DND-41 (cell line): ENCODE measurements around the gene SORBS1.

ENCODE experiments used
- ATAC-seq: fragments of 200-7000 bp; cut with Tn5 transposase; 3 replicates; pipeline ENCODE4 v1.9.1; 2021; ENCODE audit warnings: low read depth; ENCODE audit not compliant: insufficient read depth
- DNase-seq: peaks from one replicate; pipeline ENCODE4 v3.0.0-alpha.2; 2020
- H2AFZ ChIP-seq: 2 replicates; pipeline ENCODE4 v1.6.0; 2012; ENCODE audit warnings: low read depth, low read length
- H3K27ac ChIP-seq: 2 replicates; pipeline ENCODE4 v1.5.1; 2012; ENCODE audit warnings: low read length, inconsistent platforms
- H3K27me3 ChIP-seq: fragments of 200-600 bp; sonication (generic); 2 replicates; pipeline ENCODE4 v1.6.0; 2012; ENCODE audit warnings: low read length, mild to moderate bottlenecking, inconsistent platforms; ENCODE audit not compliant: insufficient read depth, poor library complexity
- H3K36me3 ChIP-seq: 2 replicates; pipeline ENCODE4 v1.5.1; 2012; ENCODE audit warnings: low read length, inconsistent platforms; ENCODE audit not compliant: insufficient read depth
- H3K4me1 ChIP-seq: 2 replicates; pipeline ENCODE4 v1.5.1; 2012; ENCODE audit warnings: mild to moderate bottlenecking, low read length; ENCODE audit not compliant: insufficient read depth
- H3K4me2 ChIP-seq: 2 replicates; pipeline ENCODE4 v1.6.0; 2012; ENCODE audit warnings: mild to moderate bottlenecking, moderate library complexity, low read length, inconsistent platforms; ENCODE audit not compliant: insufficient read depth
- H3K4me3 ChIP-seq, 2 experiments: fragments of 200-600 bp in 1 of 2; shearing (Covaris generic) in 1 of 2; 2 replicates each; pipeline ENCODE4 v1.5.1; 2012 to 2016; ENCODE audit warnings: inconsistent platforms in 2 of 2, low read length in 2 of 2, mild to moderate bottlenecking in 2 of 2, low read depth in 1 of 2, moderate library complexity in 1 of 2
- H3K79me2 ChIP-seq: 2 replicates; pipeline ENCODE4 v1.6.0; 2012; ENCODE audit warnings: low read length, inconsistent platforms; ENCODE audit not compliant: insufficient read depth
- H3K9ac ChIP-seq: 2 replicates; pipeline ENCODE4 v1.6.0; 2012; ENCODE audit warnings: low read depth, mild to moderate bottlenecking, inconsistent platforms, low read length, moderate library complexity
- H3K9me3 ChIP-seq: 2 replicates; pipeline ENCODE4 v1.5.1; 2012; ENCODE audit warnings: low read length, moderate library complexity, mild to moderate bottlenecking, inconsistent platforms; ENCODE audit not compliant: insufficient read depth, severe bottlenecking
- H4K20me1 ChIP-seq: 2 replicates; pipeline ENCODE4 v1.6.0; 2012; ENCODE audit warnings: low read length; ENCODE audit not compliant: insufficient read depth
- EZH2 ChIP-seq: IDR thresholded peaks from 3 replicates; pipeline ENCODE4 v1.6.1; 2012; ENCODE audit warnings: borderline replicate concordance, low read depth, mild to moderate bottlenecking, moderate library complexity, low read length, inconsistent platforms; ENCODE audit not compliant: severe bottlenecking
- TF ChIP-seq, protein P1 (sequence below): IDR thresholded peaks from 2 replicates; pipeline ENCODE4 v1.5.1; 2012; ENCODE audit warnings: borderline replicate concordance, low read length, moderate library complexity, mild to moderate bottlenecking; ENCODE audit not compliant: poor library complexity, severe bottlenecking; ENCODE audit errors: extremely low read depth

Gene SORBS1

DNA sequence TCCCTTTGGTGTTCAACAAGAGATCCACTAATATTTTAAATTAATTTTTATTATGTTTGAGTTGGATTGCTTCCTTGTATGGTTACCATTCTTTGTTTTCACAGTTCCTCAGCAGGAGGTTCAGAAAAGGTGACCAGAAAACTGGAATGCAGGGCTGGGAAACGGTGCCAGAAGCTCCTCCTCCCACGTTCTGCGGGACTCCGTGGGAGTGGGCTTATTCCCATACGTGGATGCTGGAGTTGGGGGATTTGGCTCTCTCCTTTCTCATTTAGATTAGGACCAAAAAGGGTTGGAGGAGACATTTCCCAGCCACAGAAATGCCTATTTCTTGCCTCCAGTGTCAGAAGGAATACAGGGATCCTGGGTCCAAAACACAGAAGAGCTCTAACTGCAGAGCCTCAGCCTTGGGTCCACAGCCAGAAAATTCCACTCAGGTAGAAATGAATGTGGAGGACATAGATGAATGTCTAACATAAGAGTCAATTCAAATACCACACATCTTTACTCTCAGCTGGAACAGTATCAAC lies 56.0 kb downstream of the SORBS1 start:
- Histone ChIP-seq H3K27me3 (peaks cover 29% of the 10 kb centered on the region), H3K9ac (no peak overlapping the region), H3K79me2 (no peaks in the 10 kb centered on the region), H3K9me3 (no peaks in the 10 kb centered on the region), H3K4me1 (no peaks in the 10 kb centered on the region), H4K20me1 (no peaks in the 10 kb centered on the region), H3K4me2 (no peak overlapping the region), H3K4me3 (no peak overlapping the region), H3K27ac (no peak overlapping the region), H2AFZ (no peak overlapping the region), H3K36me3 (no peaks in the 10 kb centered on the region)
- no peak for ATAC-seq
- DNase-seq: no peak
- TF ChIP-seq, protein P1, sequence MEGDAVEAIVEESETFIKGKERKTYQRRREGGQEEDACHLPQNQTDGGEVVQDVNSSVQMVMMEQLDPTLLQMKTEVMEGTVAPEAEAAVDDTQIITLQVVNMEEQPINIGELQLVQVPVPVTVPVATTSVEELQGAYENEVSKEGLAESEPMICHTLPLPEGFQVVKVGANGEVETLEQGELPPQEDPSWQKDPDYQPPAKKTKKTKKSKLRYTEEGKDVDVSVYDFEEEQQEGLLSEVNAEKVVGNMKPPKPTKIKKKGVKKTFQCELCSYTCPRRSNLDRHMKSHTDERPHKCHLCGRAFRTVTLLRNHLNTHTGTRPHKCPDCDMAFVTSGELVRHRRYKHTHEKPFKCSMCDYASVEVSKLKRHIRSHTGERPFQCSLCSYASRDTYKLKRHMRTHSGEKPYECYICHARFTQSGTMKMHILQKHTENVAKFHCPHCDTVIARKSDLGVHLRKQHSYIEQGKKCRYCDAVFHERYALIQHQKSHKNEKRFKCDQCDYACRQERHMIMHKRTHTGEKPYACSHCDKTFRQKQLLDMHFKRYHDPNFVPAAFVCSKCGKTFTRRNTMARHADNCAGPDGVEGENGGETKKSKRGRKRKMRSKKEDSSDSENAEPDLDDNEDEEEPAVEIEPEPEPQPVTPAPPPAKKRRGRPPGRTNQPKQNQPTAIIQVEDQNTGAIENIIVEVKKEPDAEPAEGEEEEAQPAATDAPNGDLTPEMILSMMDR: no peak
- TF ChIP-seq EZH2: no peak

DNA sequence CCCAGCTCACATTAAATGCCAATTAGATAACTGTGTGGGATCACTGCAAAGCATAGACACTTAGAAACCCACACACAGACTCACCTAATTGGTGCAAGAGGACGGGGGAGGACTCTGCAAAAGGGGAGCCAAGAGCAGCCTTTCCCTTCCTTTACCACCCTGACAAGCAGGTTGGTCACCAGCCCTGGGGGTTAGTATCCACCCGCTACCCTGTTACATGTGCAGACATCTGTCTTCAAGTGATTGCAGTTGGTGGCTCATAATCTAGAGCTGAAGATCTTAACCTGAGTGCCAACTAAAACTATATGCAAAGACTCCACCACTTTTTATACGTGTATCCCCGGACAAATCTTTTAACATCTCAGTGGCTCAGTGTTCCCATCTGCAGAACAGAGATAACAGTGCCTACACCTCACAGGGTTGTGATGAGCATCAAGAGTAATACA lies 56.9 kb downstream of the SORBS1 start:
- ATAC-seq: no peak
- Histone ChIP-seq H3K36me3 (no peaks in the 10 kb centered on the region), H2AFZ (no peak overlapping the region), H3K79me2 (no peaks in the 10 kb centered on the region), H3K4me3 (no peak overlapping the region), H3K4me1 (no peaks in the 10 kb centered on the region), H4K20me1 (no peaks in the 10 kb centered on the region), H3K9me3 (no peaks in the 10 kb centered on the region), H3K27ac (no peak overlapping the region), H3K4me2 (no peak overlapping the region), H3K27me3 (peaks cover 29% of the 10 kb centered on the region), H3K9ac (no peak overlapping the region)
- TF ChIP-seq, protein P1: no peak
- no peak for TF ChIP-seq EZH2
- DNase-seq: no peak

DNA sequence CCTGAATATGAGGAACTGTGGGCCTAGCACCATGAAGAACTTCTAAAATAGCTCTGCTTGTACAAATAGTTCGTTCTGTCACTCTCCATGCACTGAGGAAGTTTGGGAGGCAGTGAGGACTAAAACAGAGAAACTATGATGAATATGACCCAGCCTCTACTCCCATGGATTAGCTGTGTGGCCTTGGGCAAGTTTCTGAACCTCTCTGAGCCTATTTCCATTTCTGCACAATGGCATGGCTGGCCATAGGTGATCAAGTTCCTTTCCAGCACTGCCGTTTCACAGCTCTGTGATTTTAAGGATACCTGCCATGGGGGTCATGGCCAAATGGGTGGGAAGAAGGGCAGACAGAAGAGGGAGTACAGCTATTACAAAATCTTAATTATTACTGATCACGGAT lies 57.6 kb downstream of the SORBS1 start:
- Histone ChIP-seq H2AFZ (no peak overlapping the region), H3K36me3 (no peaks in the 10 kb centered on the region), H3K27me3 (peaks cover 23% of the 10 kb centered on the region), H3K4me3 (no peak overlapping the region), H3K79me2 (no peaks in the 10 kb centered on the region), H4K20me1 (no peaks in the 10 kb centered on the region), H3K9me3 (no peaks in the 10 kb centered on the region), H3K4me1 (no peaks in the 10 kb centered on the region), H3K4me2 (no peak overlapping the region), H3K27ac (no peak overlapping the region), H3K9ac (no peak overlapping the region)
- no peak for DNase-seq
- ATAC-seq: no peak
- TF ChIP-seq, protein P1: no peak
- TF ChIP-seq EZH2: no peak

DNA sequence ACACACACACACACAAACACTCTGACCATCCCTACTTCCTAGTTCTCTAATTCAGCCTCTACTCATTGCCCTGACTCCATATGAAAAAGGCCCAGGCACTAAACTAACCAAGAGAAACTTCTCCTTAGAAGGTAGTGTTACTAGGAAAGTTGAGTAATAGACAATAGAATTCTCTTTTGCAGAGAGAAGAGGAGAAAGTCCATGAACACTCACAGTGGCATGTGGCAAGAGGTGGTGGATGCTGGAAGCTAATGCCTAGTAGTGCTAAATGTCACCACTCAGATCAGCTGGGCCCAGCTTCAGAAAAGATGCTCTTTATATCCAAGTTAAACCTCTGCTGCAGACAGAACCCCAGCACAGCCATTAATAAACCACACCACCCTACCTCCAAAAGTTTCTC lies 58.2 kb downstream of the SORBS1 start:
- Histone ChIP-seq H3K27me3 (peaks cover 23% of the 10 kb centered on the region), H2AFZ (no peak overlapping the region), H3K9ac (no peak overlapping the region), H4K20me1 (no peaks in the 10 kb centered on the region), H3K36me3 (no peaks in the 10 kb centered on the region), H3K4me3 (no peak overlapping the region), H3K79me2 (no peaks in the 10 kb centered on the region), H3K27ac (no peak overlapping the region), H3K4me2 (no peak overlapping the region), H3K9me3 (no peaks in the 10 kb centered on the region), H3K4me1 (no peaks in the 10 kb centered on the region)
- DNase-seq: no peak
- no peak for TF ChIP-seq EZH2
- TF ChIP-seq, protein P1: no peak
- no peak for ATAC-seq
